ENCODE data around the gene MAP3K7.

DNA sequence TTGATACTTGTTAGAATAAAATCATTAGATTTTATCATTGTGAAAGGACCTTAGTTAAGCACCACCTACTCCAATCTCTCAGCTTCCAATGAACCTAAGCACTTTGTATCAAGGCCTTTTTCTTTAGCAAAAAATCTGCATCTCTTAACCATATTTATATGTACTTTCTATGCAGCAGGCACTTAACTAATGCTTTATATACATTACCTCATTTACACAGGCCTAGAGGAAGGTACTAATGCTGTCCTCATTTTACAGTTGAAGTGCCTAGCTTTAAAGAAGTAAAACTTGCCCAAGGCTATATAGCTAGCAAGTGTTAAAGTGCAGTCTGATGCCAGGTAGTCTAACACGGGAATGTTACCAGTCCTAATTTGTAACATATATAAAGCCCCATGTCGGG, 14.0 kb downstream of the MAP3K7 start:
- TF ChIP-seq, protein P1, sequence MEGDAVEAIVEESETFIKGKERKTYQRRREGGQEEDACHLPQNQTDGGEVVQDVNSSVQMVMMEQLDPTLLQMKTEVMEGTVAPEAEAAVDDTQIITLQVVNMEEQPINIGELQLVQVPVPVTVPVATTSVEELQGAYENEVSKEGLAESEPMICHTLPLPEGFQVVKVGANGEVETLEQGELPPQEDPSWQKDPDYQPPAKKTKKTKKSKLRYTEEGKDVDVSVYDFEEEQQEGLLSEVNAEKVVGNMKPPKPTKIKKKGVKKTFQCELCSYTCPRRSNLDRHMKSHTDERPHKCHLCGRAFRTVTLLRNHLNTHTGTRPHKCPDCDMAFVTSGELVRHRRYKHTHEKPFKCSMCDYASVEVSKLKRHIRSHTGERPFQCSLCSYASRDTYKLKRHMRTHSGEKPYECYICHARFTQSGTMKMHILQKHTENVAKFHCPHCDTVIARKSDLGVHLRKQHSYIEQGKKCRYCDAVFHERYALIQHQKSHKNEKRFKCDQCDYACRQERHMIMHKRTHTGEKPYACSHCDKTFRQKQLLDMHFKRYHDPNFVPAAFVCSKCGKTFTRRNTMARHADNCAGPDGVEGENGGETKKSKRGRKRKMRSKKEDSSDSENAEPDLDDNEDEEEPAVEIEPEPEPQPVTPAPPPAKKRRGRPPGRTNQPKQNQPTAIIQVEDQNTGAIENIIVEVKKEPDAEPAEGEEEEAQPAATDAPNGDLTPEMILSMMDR (conservative IDR thresholded peaks at IDR 0.05; ENCODE audit: low read length) = no peak
- no peak for TF ChIP-seq EZH2phosphoT487 (IDR thresholded peaks at IDR 0.05; ENCODE audit: borderline replicate concordance)
